GM23248 (cell line): Measurements from ENCODE around the gene SELENOM. TPM values are rescaled to one million over a fixed set of nuclear protein-coding genes. Genes with fewer than 3 reads are reported as not detected.

ENCODE experiments used
- DNase-seq: peaks from one replicate; pipeline ENCODE4 v3.0.0-alpha.2; 2015
- H2AFZ ChIP-seq: fragments of 200-600 bp; sonication (generic); 2 replicates; pipeline ENCODE4 v1.6.1; 2016; ENCODE audit warnings: antibody characterized with exemption
- H3F3A ChIP-seq: fragments of 200-600 bp; sonication (generic); 2 replicates; pipeline ENCODE4 v1.6.1; 2016; ENCODE audit warnings: mild to moderate bottlenecking, antibody characterized with exemption, mixed run types; ENCODE audit not compliant: insufficient read depth
- H3K27ac ChIP-seq: fragments of 200-600 bp; sonication (generic); 2 replicates; pipeline ENCODE4 v1.5.1; 2016; ENCODE audit warnings: mild to moderate bottlenecking
- H3K27me3 ChIP-seq: fragments of 200-600 bp; sonication (generic); replicated peaks from 2 replicates; pipeline ENCODE4 v1.6.1; 2016; ENCODE audit warnings: mild to moderate bottlenecking; ENCODE audit not compliant: insufficient read depth
- H3K36me3 ChIP-seq: fragments of 200-600 bp; sonication (generic); 2 replicates; pipeline ENCODE4 v1.6.1; 2016; ENCODE audit warnings: low read depth, mild to moderate bottlenecking
- H3K4me1 ChIP-seq: fragments of 200-600 bp; sonication (generic); 2 replicates; pipeline ENCODE4 v1.6.1; 2016; ENCODE audit warnings: mild to moderate bottlenecking; ENCODE audit not compliant: insufficient read depth
- H3K4me2 ChIP-seq: fragments of 200-600 bp; sonication (generic); one replicate; pipeline ENCODE4 v1.6.1; 2016; ENCODE audit warnings: mild to moderate bottlenecking; ENCODE audit not compliant: unreplicated experiment
- H3K4me3 ChIP-seq: fragments of 200-600 bp; sonication (generic); 2 replicates; pipeline ENCODE4 v1.5.1; 2016; ENCODE audit warnings: mild to moderate bottlenecking
- H3K79me2 ChIP-seq: fragments of 200-600 bp; sonication (generic); 2 replicates; pipeline ENCODE4 v1.6.1; 2016; ENCODE audit warnings: mild to moderate bottlenecking; ENCODE audit not compliant: insufficient read depth
- H3K9ac ChIP-seq: fragments of 200-600 bp; sonication (generic); 2 replicates; pipeline ENCODE4 v1.6.1; 2016; ENCODE audit warnings: mild to moderate bottlenecking
- H3K9me2 ChIP-seq: fragments of 200-600 bp; sonication (generic); 2 replicates; pipeline ENCODE4 v1.6.1; 2016; ENCODE audit warnings: mixed run types, mild to moderate bottlenecking, moderate library complexity; ENCODE audit not compliant: insufficient read depth
- H3K9me3 ChIP-seq: fragments of 200-600 bp; sonication (generic); one replicate; pipeline ENCODE4 v1.6.1; 2017; ENCODE audit warnings: low read depth
- H4K20me1 ChIP-seq: fragments of 200-600 bp; sonication (generic); 2 replicates; pipeline ENCODE4 v1.6.0; 2016; ENCODE audit not compliant: insufficient read depth
- EZH2 ChIP-seq: fragments of 200-600 bp; sonication (generic); IDR thresholded peaks from 2 replicates; pipeline ENCODE4 v1.6.1; 2018; ENCODE audit warnings: antibody characterized with exemption, mild to moderate bottlenecking; ENCODE audit not compliant: insufficient read depth, poor library complexity, severe bottlenecking
- EZH2phosphoT487 ChIP-seq: fragments of 200-600 bp; sonication (generic); IDR thresholded peaks from 2 replicates; pipeline ENCODE4 v1.6.1; 2018; ENCODE audit warnings: antibody characterized with exemption, moderate library complexity, mild to moderate bottlenecking, low read depth; ENCODE audit not compliant: insufficient read depth
- WGBS, 2 experiments: methylation state at CpG; one replicate each; pipeline ENCODE4 v1.1.6; 2015 to 2017; ENCODE audit warnings: low lambda C conversion rate in 2 of 2, low coverage in 1 of 2; ENCODE audit errors: missing lambda C conversion rate in 2 of 2; 5-methylcytosine and 5-hydroxymethylcytosine counted together
- in situ Hi-C: fragments of 300-500 bp; cut with MboI; formaldehyde crosslinking; loops from 2 replicates; pipeline ENCODE4 v1.15.0; 2020
- polyA plus RNA-seq: library from polyadenylated mRNA; unstranded; fragments of >200 nt; fragmentation: Nextera tagmentation; extraction: Ambion mirVana; gene quantifications from 2 replicates; pipeline ENCODE4 v1.2.1, GENCODE V29; 2016
- total RNA-seq: library from RNA; depleted of rRNA; stranded (reverse); fragments of >200 nt; shearing (Covaris generic); gene quantifications from 2 replicates; pipeline ENCODE4 v1.2.3, GENCODE V29; 2014

SELENOM gene
- total and polyA plus RNA-seq, 2 experiments from 2014 or later = 268 to 537 TPM

- in situ Hi-C loops = loop anchor here (10.0 kb wide), 1 partner anchor 128 kb away; no protein-coding TSS in a partner anchor
- no peaks in the 10 kb centered on the region for H3F3A ChIP-seq
- no peaks in the 10 kb centered on the region for H4K20me1 ChIP-seq
- H3K27me3 ChIP-seq = no peaks in the 10 kb centered on the region
- H3K36me3 ChIP-seq = no peaks in the 10 kb centered on the region
- peak overlapping the region; percentile 97 for H3K4me2 ChIP-seq
- peak overlapping the region; percentile 84 for H3K27ac ChIP-seq
- DNase-seq = peak; percentile 87
- peaks cover 34% of the 10 kb centered on the region for H3K4me1 ChIP-seq
- WGBS, 2 experiments = 24 to 27% methylated on average over 11 of the region's 11 CpGs
- no peaks in the 10 kb centered on the region for H3K9me3 ChIP-seq
- H3K79me2 ChIP-seq = peaks cover 65% of the 10 kb centered on the region
- H2AFZ ChIP-seq = peak overlapping the region; percentile 86; the same call in 1 of the 2 replicates
- H3K9ac ChIP-seq = peak overlapping the region; percentile 85
- TF ChIP-seq EZH2 (no peak), EZH2phosphoT487 (no peak)
- H3K4me3 ChIP-seq = peak overlapping the region; percentile 93
- H3K9me2 ChIP-seq = no peaks in the 10 kb centered on the region
Observed at GRCh38 chr22:31082606-31083376, 24.6 kb downstream of the SELENOM start.

DNA sequence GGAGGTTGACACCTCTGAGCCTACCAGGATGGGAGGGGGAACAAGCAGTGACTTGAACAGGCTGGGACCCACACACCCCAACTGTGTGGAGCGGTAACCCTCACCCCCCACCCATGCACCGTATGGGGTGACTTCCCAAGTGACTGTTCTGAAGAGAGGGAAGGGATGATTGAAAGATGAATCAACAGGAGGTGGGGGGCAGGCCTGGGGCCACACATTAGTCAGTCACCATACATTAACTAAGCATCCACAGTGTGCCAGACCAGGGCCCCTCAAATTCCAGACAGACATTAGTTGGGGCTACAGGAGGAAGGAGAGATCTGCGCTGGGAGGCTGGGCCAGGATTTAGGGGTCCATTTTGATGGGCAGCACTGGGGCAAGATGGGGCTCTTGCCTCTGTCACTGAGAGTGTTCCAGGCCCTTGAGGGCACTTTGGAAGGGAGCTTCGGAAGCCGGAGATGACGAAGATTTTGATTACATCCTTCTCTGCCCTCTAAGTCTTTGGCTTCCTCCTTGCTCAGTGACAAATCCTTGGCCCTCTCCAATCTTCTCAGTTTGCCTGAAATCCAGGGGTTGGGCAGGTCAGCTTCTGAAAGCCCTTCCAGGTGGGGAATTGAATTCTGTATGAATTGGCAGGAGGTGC, 25.3 kb downstream of the SELENOM start:
- peak overlapping the region; percentile 93 for H3K4me3 ChIP-seq
- in situ Hi-C loops = loop anchor here (10.0 kb wide), 1 partner anchor 127 kb away; no protein-coding TSS in a partner anchor
- H2AFZ ChIP-seq = peak overlapping the region; percentile 86

DNA sequence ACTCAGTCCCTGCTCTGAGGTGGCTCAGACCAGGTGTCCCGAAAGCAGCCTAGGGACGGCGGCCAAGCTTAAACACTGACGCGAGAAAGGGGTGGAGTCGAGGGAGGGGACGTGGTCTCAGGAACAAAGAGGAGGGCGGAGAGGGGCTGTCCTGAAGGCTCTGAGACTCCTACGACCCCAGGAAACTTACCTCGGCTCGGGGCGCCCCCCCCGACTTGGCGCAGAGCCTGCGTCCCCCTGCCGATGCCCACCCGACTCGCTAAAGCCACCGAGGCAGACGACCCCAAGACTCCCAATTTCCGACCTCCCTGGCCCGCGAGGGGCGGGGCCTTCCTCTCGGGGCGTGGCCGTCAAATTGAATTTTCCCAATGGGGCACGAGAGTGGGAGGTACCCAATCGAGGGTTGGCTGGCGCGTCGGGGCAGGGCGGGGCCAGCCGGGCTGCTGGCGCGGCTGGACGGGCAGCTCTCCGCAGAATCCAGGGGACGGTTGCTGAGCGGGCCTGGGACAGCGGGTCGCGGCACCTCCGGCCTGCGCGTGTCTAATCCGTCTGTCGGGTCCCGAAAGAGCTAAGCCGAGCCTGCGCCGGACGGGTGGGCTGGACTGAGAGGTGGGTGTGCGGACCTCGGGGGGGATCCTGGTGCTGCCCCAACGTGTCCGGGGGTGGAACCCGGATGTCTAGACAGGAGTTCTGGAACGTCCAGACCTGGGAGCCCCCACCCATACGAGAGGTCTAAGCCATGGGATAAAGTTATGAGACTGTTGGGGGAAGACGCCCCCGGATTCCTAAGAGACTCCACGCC, 26.3 kb downstream of the SELENOM start, which contains the start of gene SMTN:
Gene SMTN (plus strand): TSS at position 471 of the 802 bp plus-strand sequence. CDS start 1,941 bp downstream, outside the sequence.
- Histone ChIP-seq H3K4me1 (peaks cover 28% of the 10 kb centered on the region), H2AFZ (peak within 1 kb of the TSS; percentile 86), H3K9me2 (no peaks in the 10 kb centered on the region), H3K4me2 (peak within 1 kb of the TSS; percentile 97), H4K20me1 (no peaks in the 10 kb centered on the region), H3F3A (no peaks in the 10 kb centered on the region), H3K27ac (peak within 1 kb of the TSS; percentile 84), H3K9ac (peak within 1 kb of the TSS; percentile 85), H3K36me3 (no peaks in the 10 kb centered on the region), H3K4me3 (peak within 1 kb of the TSS; percentile 93), H3K9me3 (no peaks in the 10 kb centered on the region), H3K79me2 (peaks cover 47% of the 10 kb centered on the region), H3K27me3 (no peaks in the 10 kb centered on the region)
- in situ Hi-C loops = loop anchor here (10.0 kb wide), 1 partner anchor 126 kb away; no protein-coding TSS in a partner anchor
- DNase-seq = peak; percentile 96
- TF ChIP-seq EZH2 = no peak
- TF ChIP-seq EZH2phosphoT487 = no peak
- WGBS, 2 experiments = 1% methylated on average over 39 to 47 of the region's 63 CpGs

More for the DNA sequence above, 25.3 kb downstream of the SELENOM start:
- Histone ChIP-seq H3K9me3 (no peaks in the 10 kb centered on the region), H3K36me3 (no peaks in the 10 kb centered on the region), H3K4me1 (peaks cover 34% of the 10 kb centered on the region), H3F3A (no peaks in the 10 kb centered on the region), H3K27ac (peak overlapping the region; percentile 84), H3K79me2 (peaks cover 58% of the 10 kb centered on the region), H3K9ac (peak overlapping the region; percentile 85), H4K20me1 (no peaks in the 10 kb centered on the region), H3K4me2 (peak overlapping the region; percentile 97), H3K9me2 (no peaks in the 10 kb centered on the region), H3K27me3 (no peaks in the 10 kb centered on the region)
- 1 to 4% methylated on average over 6 of the region's 6 CpGs for WGBS, 2 experiments
- TF ChIP-seq EZH2 (no peak), EZH2phosphoT487 (no peak)
- peak; percentile 86 for DNase-seq
